Osteocyte (in vitro differentiated cells): ENCODE data around the gene BLM. TPM values are rescaled to one million over a fixed set of nuclear protein-coding genes. Genes with fewer than 3 reads are reported as not detected.
"Not testable (repeated sequence)": the region's sequence is repeated elsewhere in the genome, so short reads cannot be mapped to it uniquely, and the experiment has no call there.

Experiments
- DNase-seq: peaks from one replicate; pipeline ENCODE4 v3.0.0; 2021; ENCODE audit warnings: mixed read lengths; ENCODE audit not compliant: unreplicated experiment; ENCODE audit errors: extremely low spot score
- H3K27ac Mint-ChIP-seq: one replicate; pipeline ENCODE4 v1.8.0; 2021; ENCODE audit warnings: mild to moderate bottlenecking, mixed read lengths; ENCODE audit not compliant: unreplicated experiment
- H3K27me3 Mint-ChIP-seq: one replicate; pipeline ENCODE4 v1.8.0; 2021; ENCODE audit warnings: mixed read lengths; ENCODE audit not compliant: unreplicated experiment
- H3K36me3 Mint-ChIP-seq: one replicate; pipeline ENCODE4 v1.8.0; 2021; ENCODE audit warnings: mixed read lengths; ENCODE audit not compliant: unreplicated experiment
- H3K4me1 Mint-ChIP-seq: one replicate; pipeline ENCODE4 v1.8.0; 2021; ENCODE audit warnings: mixed read lengths; ENCODE audit not compliant: unreplicated experiment
- H3K4me3 Mint-ChIP-seq: one replicate; pipeline ENCODE4 v1.8.0; 2021; ENCODE audit warnings: mild to moderate bottlenecking, moderate library complexity, mixed read lengths; ENCODE audit not compliant: unreplicated experiment
- H3K9me3 Mint-ChIP-seq: one replicate; pipeline ENCODE4 v1.8.0; 2021; ENCODE audit warnings: mixed read lengths; ENCODE audit not compliant: unreplicated experiment
- CTCF ChIP-seq: fragments of 200-600 bp; sonication (generic); IDR thresholded peaks from 2 replicates; pipeline ENCODE4 v1.5.0; 2021; ENCODE audit warnings: antibody characterized with exemption, mild to moderate bottlenecking, moderate library complexity
- total RNA-seq: library from RNA; stranded (reverse); gene quantifications from 2 replicates; pipeline ENCODE4 v1.2.1, GENCODE V29; 2021

Gene BLM
- total RNA-seq, 1 donor from 2014 or later: 2.7 TPM

DNA sequence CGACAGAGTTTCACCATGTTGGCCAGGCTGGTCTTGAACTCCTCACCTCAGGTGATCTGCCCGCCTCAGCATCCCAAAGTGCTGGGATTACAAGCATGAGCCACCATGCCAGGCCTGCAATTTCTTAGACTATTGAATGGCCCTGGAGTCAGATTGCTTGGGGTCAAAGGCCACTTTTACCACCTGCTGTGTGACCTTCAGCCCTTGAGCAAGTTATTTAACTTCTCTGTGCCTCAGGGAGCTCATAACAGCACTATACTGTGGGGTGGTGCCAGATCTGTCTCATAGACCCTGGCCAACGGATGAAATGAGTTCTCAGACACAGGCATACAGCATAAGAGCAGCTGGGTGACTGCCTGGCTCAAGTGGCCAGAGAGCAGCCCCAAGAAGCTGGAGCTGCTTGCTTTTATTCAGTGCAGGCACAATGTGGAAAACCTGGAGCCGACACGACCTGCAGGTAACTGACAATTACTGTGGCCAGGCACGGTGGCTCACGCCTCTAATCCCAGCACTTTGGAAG lies 106.4 kb downstream of the BLM start:
- Mint-ChIP-seq H3K4me3 (no peak overlapping the region), H3K27me3 (peaks cover 4% of the 10 kb centered on the region), H3K36me3 (no peaks in the 10 kb centered on the region), H3K4me1 (peaks cover 8% of the 10 kb centered on the region), H3K27ac (no peak overlapping the region), H3K9me3 (no peaks in the 10 kb centered on the region)
- TF ChIP-seq CTCF: no peak
- no peak for DNase-seq

DNA sequence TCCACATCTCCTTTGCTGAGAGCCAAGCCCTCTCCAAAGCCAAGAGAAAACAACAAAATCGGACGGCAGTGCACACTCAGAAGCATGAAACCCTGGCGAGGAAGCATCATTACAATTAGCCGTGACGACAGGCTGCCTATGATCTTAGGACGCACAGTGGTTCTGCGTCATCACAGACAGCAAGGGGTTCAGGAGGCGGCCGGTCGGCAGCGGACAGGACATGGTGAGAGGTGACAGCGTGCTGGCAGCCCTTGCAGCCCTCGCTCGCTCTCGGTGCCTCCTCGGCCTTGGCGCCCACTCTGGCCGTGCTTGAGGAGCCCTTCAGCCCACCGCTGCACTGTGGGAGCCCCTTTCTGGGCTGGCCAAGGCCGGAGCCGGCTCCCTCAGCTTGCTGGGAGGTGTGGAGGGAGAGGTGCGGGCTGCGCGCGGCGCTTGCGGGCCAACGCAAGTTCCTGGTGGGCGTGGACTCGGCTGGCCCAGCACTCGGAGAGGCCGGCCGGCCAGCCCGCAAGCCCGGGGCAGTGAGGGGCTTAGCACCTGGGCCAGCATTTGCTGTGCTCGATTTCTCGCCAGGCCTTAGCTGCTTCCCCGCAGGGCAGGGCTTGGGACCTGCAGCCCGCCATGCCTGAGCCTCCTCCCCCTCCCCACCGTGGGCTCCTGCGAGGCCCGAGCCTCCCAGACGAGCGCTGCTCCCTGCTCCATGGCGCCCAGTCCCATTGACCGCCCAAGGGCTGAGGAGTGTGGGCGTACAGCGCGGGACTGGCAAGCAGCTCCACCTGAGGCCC lies 108.2 kb downstream of the BLM start:
- not testable (repeated sequence) for H3K27ac Mint-ChIP-seq, H3K27me3 Mint-ChIP-seq, DNase-seq, H3K9me3 Mint-ChIP-seq, H3K36me3 Mint-ChIP-seq, H3K4me3 Mint-ChIP-seq
- peaks cover 10% of the 10 kb centered on the region for H3K4me1 Mint-ChIP-seq

DNA sequence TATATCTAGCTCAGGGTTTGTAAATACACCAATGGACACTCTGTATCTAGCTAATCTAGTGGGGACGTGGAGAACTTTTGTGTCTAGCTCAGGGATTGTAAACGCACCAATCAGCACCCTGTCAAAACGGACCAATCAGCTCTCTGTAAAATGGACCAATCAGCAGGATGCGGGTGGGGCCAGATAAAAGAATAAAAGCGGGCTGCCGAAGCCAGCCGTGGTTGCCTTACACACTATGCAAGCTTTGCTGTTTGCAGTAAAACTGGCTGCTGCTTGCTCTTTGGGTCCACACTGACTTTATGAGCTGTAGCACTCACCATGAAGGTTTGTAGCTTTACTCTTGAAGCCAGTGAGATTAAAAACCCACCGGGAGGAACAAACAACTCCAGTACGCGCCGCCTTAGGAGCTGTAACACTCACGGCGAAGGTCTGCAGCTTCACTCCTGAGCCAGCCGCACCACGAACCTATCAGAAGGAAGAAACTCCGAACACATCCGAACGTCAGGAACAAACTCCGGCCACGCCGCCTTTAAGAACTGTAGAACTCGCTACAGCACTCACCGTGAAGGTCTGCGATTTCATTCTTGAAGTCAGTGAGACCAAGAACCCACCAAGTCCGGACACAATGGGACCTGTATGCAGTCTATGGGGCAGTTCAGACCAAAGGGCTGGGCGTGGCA lies 109.2 kb downstream of the BLM start:
- not testable (repeated sequence) for H3K27me3 Mint-ChIP-seq, H3K4me3 Mint-ChIP-seq, H3K9me3 Mint-ChIP-seq, H3K36me3 Mint-ChIP-seq, H3K27ac Mint-ChIP-seq, DNase-seq
- peaks cover 10% of the 10 kb centered on the region for H3K4me1 Mint-ChIP-seq

DNA sequence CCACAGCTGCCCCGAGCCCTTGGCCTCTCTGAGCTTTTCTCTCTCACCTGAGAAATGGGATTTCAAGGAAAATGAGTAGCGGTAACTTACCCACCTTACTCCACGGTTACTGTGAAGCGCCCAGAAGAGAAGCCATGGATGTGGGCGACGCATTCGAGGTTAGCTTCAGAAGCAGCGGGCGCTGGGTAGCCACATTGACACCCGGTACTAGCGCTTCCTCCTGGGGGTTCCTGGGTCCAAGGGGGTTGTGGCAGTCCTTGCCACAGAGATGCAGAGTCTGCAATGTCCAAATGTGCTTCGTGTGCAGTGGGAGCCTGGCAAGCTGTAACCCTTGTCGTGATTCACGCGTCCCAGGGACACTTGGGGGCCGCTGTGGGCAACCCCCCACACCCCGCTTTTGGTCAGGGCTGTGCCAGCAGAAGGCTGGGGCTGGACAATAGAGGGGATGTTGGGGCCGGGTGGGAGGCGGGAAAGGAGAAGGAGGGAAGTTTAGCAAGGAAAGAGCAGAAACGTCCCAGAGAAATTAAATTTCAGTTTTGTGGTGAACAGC lies 109.8 kb downstream of the BLM start:
- no peak for TF ChIP-seq CTCF
- H3K9me3 Mint-ChIP-seq: no peaks in the 10 kb centered on the region
- no peak for DNase-seq
- H3K27me3 Mint-ChIP-seq: peaks cover 4% of the 10 kb centered on the region
- no peak overlapping the region for H3K4me3 Mint-ChIP-seq
- H3K36me3 Mint-ChIP-seq: no peaks in the 10 kb centered on the region
- H3K27ac Mint-ChIP-seq: no peak overlapping the region
- H3K4me1 Mint-ChIP-seq: peaks cover 10% of the 10 kb centered on the region

GRCh38 chr15:90828111-90828510 lies 111.0 kb downstream of the BLM start:
- peaks cover 3% of the 10 kb centered on the region for H3K27me3 Mint-ChIP-seq
- H3K27ac Mint-ChIP-seq: no peak overlapping the region
- H3K36me3 Mint-ChIP-seq: no peaks in the 10 kb centered on the region
- no peak overlapping the region for H3K4me3 Mint-ChIP-seq
- H3K9me3 Mint-ChIP-seq: no peaks in the 10 kb centered on the region
- H3K4me1 Mint-ChIP-seq: peaks cover 7% of the 10 kb centered on the region
- TF ChIP-seq CTCF: no peak
- no peak for DNase-seq

- Mint-ChIP-seq H3K27ac (no peak overlapping the region), H3K36me3 (no peaks in the 10 kb centered on the region), H3K4me3 (no peak overlapping the region), H3K4me1 (peaks cover 5% of the 10 kb centered on the region), H3K27me3 (peaks cover 3% of the 10 kb centered on the region), H3K9me3 (no peaks in the 10 kb centered on the region)
- no peak for DNase-seq
- TF ChIP-seq CTCF: no peak
Measured at GRCh38 chr15:90829126-90829525, 112.0 kb downstream of the BLM start.
